Erythroblast (primary cell): Measurements from ENCODE around the gene ANKRD12.

ENCODE experiments used
- GATA1 ChIP-seq: IDR thresholded peaks from 2 replicates; pipeline ENCODE4 v1.6.1; 2011; ENCODE audit warnings: low read depth, mild to moderate bottlenecking, control low read depth, low read length, moderate library complexity
- POLR2A ChIP-seq: IDR thresholded peaks from 2 replicates; pipeline ENCODE4 v1.6.1; 2011; ENCODE audit warnings: mild to moderate bottlenecking, low read length

DNA sequence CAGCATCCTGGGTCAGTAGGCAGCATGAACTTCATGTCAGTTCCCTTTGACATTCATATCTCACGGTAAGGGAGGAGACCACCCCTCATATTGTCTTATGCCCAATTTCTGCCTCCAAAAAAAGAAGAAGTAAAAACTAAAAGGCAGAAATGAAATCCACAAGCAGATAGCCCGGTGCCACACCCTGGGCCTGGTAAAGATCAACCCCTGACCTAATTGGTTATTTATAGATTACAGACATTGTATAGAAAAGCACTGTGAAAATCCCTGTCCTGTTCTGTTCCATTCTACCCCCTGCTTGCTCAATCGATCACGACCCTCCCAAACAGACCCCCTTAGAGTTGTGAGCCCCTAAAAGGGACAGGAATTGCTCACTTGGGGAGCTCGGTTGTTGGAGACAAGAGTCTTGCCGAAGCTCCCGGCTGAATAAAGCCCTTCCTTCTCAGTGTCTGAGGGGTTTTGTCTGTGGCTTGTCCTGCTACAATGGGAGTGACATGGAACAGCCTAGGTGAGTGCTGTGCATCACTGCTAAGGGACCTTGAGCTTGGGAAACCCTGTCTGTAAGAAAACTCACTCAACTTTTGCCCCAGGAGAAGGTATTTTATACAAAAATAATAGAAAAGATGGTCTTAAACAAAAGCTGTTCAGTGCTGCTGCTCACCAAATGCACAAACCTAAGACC is 23.0 kb upstream of the ANKRD12 start:
- no peak for TF ChIP-seq POLR2A
- TF ChIP-seq GATA1: no peak
